ENCODE measurements around the gene LONP2. TPM values are rescaled to one million over a fixed set of nuclear protein-coding genes. Genes with fewer than 3 reads are reported as not detected.

LONP2 gene
- total and polyA plus RNA-seq, 10 of the 15 experiments (the other 5 are each of a cell fraction or from before 2014, with no cell fraction given): 8.3 to 48.0 (median 34.8) TPM

- ATAC-seq: no peak
- WGBS (ENCODE audit: insufficient coverage, insufficient replicate concordance, low lambda C conversion rate, missing lambda C conversion rate): 89% methylated on average over 1 of the region's 1 CpG
- H3K9ac ChIP-seq (ENCODE audit: control insufficient read depth, insufficient read depth, low read length): no peak overlapping the region
- intact Hi-C loops (cut with micrococcal nuclease; ENCODE audit: unreplicated experiment) (no loop called here), in situ Hi-C loops (cut with MboI) (no loop called here)
- H3K9me3 ChIP-seq (replicated peaks; ENCODE audit: control insufficient read depth, insufficient read depth, low read length): peaks cover 8% of the 10 kb centered on the region; the same call in 2 of the 3 replicates
- H3K79me2 ChIP-seq (ENCODE audit: control insufficient read depth, insufficient read depth, low read length): no peaks in the 10 kb centered on the region
- no peak for DNase-seq (ENCODE audit: low read depth, low spot score)
- ChIA-PET RAD21 (ENCODE audit: unreplicated experiment) (interaction anchor here (1.7 kb wide), 1 partner anchor 306 kb away, joined by 4 read pairs; no protein-coding TSS in a partner anchor), SMC1A (ENCODE audit: uncharacterized antibody, unreplicated experiment) (interaction anchor here (1.0 kb wide), 2 partner anchors 26 to 306 kb away, joined by 3 read pairs; no protein-coding TSS in a partner anchor), CTCF (interaction anchor here (2.0 kb wide), 1 partner anchor 10 kb away, joined by 5 read pairs; no protein-coding TSS in a partner anchor), POLR2A (interaction anchor here (0.6 kb wide), 1 partner anchor 69 kb away, joined by 3 read pairs; no protein-coding TSS in a partner anchor)
- H3K27me3 ChIP-seq (replicated peaks in 1 of 2; ENCODE audit: control insufficient read depth in 2 of 2, insufficient read depth in 2 of 2, low read length in 1 of 2): no peaks in the 10 kb centered on the region
- no peak for TF ChIP-seq EED (IDR thresholded peaks at IDR 0.05; ENCODE audit: low read depth)
- TF ChIP-seq TBL1XR1 (IDR thresholded peaks at IDR 0.05; ENCODE audit: low read depth, low read length): no peak
- no peak for TF ChIP-seq BMI1 (IDR thresholded peaks at IDR 0.05; ENCODE audit: borderline replicate concordance)
- TF ChIP-seq TCF7 (IDR thresholded peaks at IDR 0.05; ENCODE audit: borderline replicate concordance): no peak
- TF ChIP-seq CEBPB (IDR thresholded peaks at IDR 0.05; ENCODE audit: borderline replicate concordance in 1 of 2, low read depth in 2 of 2, low read length in 2 of 2): no peak
- TF ChIP-seq BHLHE40 (IDR thresholded peaks at IDR 0.05; ENCODE audit: borderline replicate concordance in 1 of 2, low read depth in 2 of 2, low read length in 1 of 2): no peak
- no peak for TF ChIP-seq MXI1 (IDR thresholded peaks at IDR 0.05; ENCODE audit: low read depth, low read length)
- TF ChIP-seq POU2F2 (IDR thresholded peaks at IDR 0.05; ENCODE audit: borderline replicate concordance, low read depth, low read length): no peak
- TF ChIP-seq BRCA1 (IDR thresholded peaks at IDR 0.05; ENCODE audit: low read depth, low read length): no peak
- TF ChIP-seq ZNF384 (IDR thresholded peaks at IDR 0.05; ENCODE audit: borderline replicate concordance, low read depth, low read length): no peak
- no peak for TF ChIP-seq PBX3 (IDR thresholded peaks at IDR 0.05; ENCODE audit: insufficient replicate concordance, low read depth, low read length)
- TF ChIP-seq IRF4 (IDR thresholded peaks at IDR 0.05; ENCODE audit: low read depth, low read length): no peak
- TF ChIP-seq ZNF622 (IDR thresholded peaks at IDR 0.05): no peak
- H3K27ac ChIP-seq (ENCODE audit: control insufficient read depth, insufficient read depth): no peak overlapping the region
- H3K36me3 ChIP-seq (ENCODE audit: control insufficient read depth in 2 of 2, insufficient read depth in 2 of 2, low read length in 1 of 2): peaks cover 0 to 6% of the 10 kb centered on the region in 2 experiments; a peak in 2 of 4 replicates
- FAIRE-seq: no peak
- peaks cover 8% of the 10 kb centered on the region; the same call in 1 of the 2 replicates for H3K4me1 ChIP-seq (ENCODE audit: control insufficient read depth, insufficient read depth, low read length)
- no TSS peak for BruUV-seq (replicated peaks)
- H2AFZ ChIP-seq (ENCODE audit: control insufficient read depth, low read depth, low read length): no peak overlapping the region
- H3K4me3 ChIP-seq: no peak overlapping the region
- H4K20me1 ChIP-seq (ENCODE audit: control insufficient read depth, insufficient read depth): no peaks in the 10 kb centered on the region
- H3K4me2 ChIP-seq (ENCODE audit: control insufficient read depth, insufficient read depth): no peak overlapping the region
Observed at GRCh38 chr16:48317026-48317425, 72.9 kb downstream of the LONP2 start.
